Cardiac fibroblast (primary cell): Measurements from ENCODE around the gene LRRC45.

Experiments
- DNase-seq, 2 donors: peaks; one replicate each; pipeline versions ENCODE4 v3.0.0 to v3.0.0-alpha.2; 2010; ENCODE audit warnings: low read depth in 2 of 2
- H3K4me3 ChIP-seq, 2 donors: replicated peaks in 1 of 2; 1 replicate in 1 of 2; 2 replicates in 1 of 2; pipeline ENCODE4 v1.5.1; 2011; ENCODE audit warnings: low read depth in 2 of 2, low read length in 2 of 2, mild to moderate bottlenecking in 2 of 2, moderate library complexity in 1 of 2
- TF ChIP-seq, protein P1 (sequence below): IDR thresholded peaks from one replicate; pipeline ENCODE4 v1.5.1; 2011; ENCODE audit warnings: low read depth, mild to moderate bottlenecking, low read length, inconsistent platforms

Gene LRRC45

GRCh38 chr17:82045936-82046484 is 22.9 kb downstream of the LRRC45 start:
- TF ChIP-seq, protein P1, sequence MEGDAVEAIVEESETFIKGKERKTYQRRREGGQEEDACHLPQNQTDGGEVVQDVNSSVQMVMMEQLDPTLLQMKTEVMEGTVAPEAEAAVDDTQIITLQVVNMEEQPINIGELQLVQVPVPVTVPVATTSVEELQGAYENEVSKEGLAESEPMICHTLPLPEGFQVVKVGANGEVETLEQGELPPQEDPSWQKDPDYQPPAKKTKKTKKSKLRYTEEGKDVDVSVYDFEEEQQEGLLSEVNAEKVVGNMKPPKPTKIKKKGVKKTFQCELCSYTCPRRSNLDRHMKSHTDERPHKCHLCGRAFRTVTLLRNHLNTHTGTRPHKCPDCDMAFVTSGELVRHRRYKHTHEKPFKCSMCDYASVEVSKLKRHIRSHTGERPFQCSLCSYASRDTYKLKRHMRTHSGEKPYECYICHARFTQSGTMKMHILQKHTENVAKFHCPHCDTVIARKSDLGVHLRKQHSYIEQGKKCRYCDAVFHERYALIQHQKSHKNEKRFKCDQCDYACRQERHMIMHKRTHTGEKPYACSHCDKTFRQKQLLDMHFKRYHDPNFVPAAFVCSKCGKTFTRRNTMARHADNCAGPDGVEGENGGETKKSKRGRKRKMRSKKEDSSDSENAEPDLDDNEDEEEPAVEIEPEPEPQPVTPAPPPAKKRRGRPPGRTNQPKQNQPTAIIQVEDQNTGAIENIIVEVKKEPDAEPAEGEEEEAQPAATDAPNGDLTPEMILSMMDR: no peak
- H3K4me3 ChIP-seq: no peak overlapping the region
- no peak for DNase-seq

GRCh38 chr17:82046903-82047302 is 23.8 kb downstream of the LRRC45 start:
- TF ChIP-seq, protein P1: no peak
- no peak overlapping the region for H3K4me3 ChIP-seq
- DNase-seq: no peak

DNA sequence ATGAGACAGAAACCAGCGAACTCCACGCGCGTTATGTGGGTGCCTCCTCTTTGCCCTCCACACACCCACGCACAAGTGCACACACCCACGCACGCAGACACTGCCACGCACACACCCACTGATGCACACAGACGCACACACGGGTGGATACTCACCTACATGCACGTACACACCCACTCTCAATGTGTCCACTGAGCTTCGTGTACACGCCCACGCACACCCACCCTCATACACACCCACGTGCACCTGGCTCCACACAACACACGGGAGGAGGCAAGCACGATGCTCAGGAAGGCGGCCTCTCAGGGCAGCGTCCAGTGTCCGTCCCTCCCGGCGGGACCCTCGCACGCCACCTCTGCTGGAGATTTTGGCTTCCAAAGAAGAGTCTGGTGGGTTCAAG is 24.3 kb downstream of the LRRC45 start:
- TF ChIP-seq, protein P1: no peak
- H3K4me3 ChIP-seq: no peak overlapping the region
- DNase-seq: no peak

- TF ChIP-seq, protein P1: no peak
- no peak for DNase-seq
- no peak overlapping the region for H3K4me3 ChIP-seq
These were observed 24.9 kb downstream of the LRRC45 start for GRCh38 chr17:82047914-82048570.

DNA sequence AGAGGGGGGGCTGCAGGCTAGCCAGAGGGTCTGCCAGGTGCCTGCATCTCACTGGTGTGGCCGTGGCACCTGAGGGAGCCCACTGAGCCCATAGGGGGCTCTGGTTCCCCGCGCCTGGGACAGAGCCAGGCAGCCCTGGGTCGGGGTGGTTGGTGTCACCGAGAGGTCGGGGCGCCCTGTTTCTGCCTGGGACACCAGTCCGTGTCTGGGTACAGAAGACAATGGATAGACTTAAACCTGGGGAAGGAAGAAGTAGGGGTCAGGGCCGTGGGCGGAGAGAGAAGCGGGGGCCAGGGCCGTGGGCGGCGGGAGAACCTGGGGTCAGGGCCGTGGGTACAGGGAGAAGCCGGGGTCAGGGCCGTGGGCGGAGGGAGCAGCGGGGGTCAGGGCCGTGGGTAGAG is 25.5 kb downstream of the LRRC45 start:
- TF ChIP-seq, protein P1: no peak
- H3K4me3 ChIP-seq: no peak overlapping the region
- no peak for DNase-seq

GRCh38 chr17:82049106-82049505 is 26.0 kb downstream of the LRRC45 start:
- DNase-seq: no peak
- no peak overlapping the region for H3K4me3 ChIP-seq
- TF ChIP-seq, protein P1: no peak
